Esophagus squamous epithelium (tissue), 4 donors: ENCODE measurements around the gene DCAF6.

Experiments
- CTCF ChIP-seq, 6 experiments: fragments of 450-650 bp in 4 of 6; fragments of 200-600 bp in 2 of 6; sonication (generic) in 2 of 6; IDR thresholded peaks; one replicate each; pipeline ENCODE4 v1.5.1; 2016 to 2019; ENCODE audit warnings: antibody characterized with exemption in 6 of 6, mild to moderate bottlenecking in 4 of 6, moderate library complexity in 4 of 6
- POLR2A ChIP-seq, 4 donors: fragments of 450-650 bp; IDR thresholded peaks; one replicate each; pipeline ENCODE4 v1.6.1; 2017; ENCODE audit warnings: antibody characterized with exemption in 4 of 4, mild to moderate bottlenecking in 4 of 4, moderate library complexity in 3 of 4

GRCh38 chr1:168086438-168086837 lies 150.0 kb downstream of the DCAF6 start:
- TF ChIP-seq POLR2A (IDR thresholded peaks at IDR 0.05), result no peak
- TF ChIP-seq CTCF (IDR thresholded peaks at IDR 0.05), result no peak
